Measurements from ENCODE around the gene ERVFRD-1.

GRCh38 chr6:11111769-11112437 is 378 bp upstream of the ERVFRD-1 start:
- TF ChIP-seq CTCF (IDR thresholded peaks at IDR 0.05; ENCODE audit: low read length) (no peak), EZH2 (IDR thresholded peaks at IDR 0.05; ENCODE audit: borderline replicate concordance, low read length) (no peak)

Data from OCI-LY1 (cell line).